Duodenal mucosa (tissue), 2 donors: ENCODE results near the gene GPD1L.

Experiments used
- H3K27ac ChIP-seq: one replicate; pipeline ENCODE4 v1.7.0; 2013; ENCODE audit warnings: low read depth, low read length
- H3K27me3 ChIP-seq, 2 donors: one replicate each; pipeline ENCODE4 v1.7.0; 2013; ENCODE audit warnings: low read length in 2 of 2, control low read depth in 1 of 2; ENCODE audit not compliant: insufficient read depth in 2 of 2, control insufficient read depth in 1 of 2
- H3K36me3 ChIP-seq, 2 donors: one replicate each; pipeline ENCODE4 v1.7.0; 2013; ENCODE audit warnings: low read length in 2 of 2, control low read depth in 1 of 2; ENCODE audit not compliant: insufficient read depth in 2 of 2, control insufficient read depth in 1 of 2
- H3K4me1 ChIP-seq, 2 donors: one replicate each; pipeline ENCODE4 v1.7.0; 2013; ENCODE audit warnings: low read length in 2 of 2, control low read depth in 1 of 2; ENCODE audit not compliant: insufficient read depth in 2 of 2, control insufficient read depth in 1 of 2
- H3K4me3 ChIP-seq, 2 donors: one replicate each; pipeline ENCODE4 v1.7.0; 2013; ENCODE audit warnings: low read length in 2 of 2, low read depth in 1 of 2
- H3K9ac ChIP-seq, 2 donors: one replicate each; pipeline ENCODE4 v1.7.0; 2013; ENCODE audit warnings: low read length in 2 of 2, low read depth in 1 of 2
- H3K9me3 ChIP-seq, 2 donors: one replicate each; pipeline ENCODE4 v1.7.0; 2013; ENCODE audit warnings: low read length in 2 of 2, control low read depth in 1 of 2; ENCODE audit not compliant: control insufficient read depth in 1 of 2

The GPD1L gene

DNA sequence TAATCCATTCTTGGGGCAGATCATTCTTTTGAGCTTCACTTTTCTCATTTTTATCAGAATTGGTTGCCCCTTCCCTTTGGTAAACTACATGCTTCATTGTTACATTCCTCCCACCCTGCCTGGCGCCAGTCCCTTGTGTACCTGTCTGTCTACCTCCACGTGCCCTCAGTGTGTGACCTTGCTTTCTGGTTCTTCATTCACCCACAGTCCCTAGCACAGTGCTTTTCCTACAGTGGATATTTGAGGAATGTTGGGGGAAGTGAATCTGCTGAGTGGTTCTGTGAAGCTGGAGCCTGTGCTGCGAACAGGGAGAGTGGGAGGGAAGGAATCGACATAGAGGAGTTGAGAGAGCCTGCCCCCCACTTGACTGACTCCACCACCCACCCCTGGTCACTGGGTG lies 23.4 kb downstream of the GPD1L start:
- Histone ChIP-seq H3K9ac (no peak overlapping the region), H3K4me3 (no peak overlapping the region), H3K36me3 (peaks cover 0 to 17% of the 10 kb centered on the region in 2 donors), H3K27ac (no peak overlapping the region), H3K4me1 (no peaks in the 10 kb centered on the region), H3K27me3 (no peaks in the 10 kb centered on the region), H3K9me3 (no peaks in the 10 kb centered on the region)

DNA sequence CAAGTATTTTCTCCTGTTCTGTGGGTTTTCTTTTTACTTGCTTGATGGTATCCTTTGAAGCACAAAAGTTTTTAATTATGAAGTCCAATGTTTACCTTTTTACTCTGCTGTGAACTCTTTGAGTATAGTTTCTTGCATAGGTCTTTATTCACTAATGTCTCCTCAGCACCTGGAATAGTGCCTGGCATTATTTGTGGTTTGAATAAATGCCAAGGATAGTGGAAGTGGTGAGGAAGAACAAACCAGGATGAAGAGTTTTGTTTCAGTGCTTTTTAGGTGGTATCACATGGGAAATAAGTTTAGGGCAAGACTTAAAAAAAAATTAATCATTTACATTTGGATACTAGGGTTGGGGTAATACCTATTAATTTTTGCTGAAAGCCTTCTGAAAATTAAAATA lies 25.7 kb downstream of the GPD1L start:
- Histone ChIP-seq H3K4me3 (no peak overlapping the region), H3K27ac (no peak overlapping the region), H3K36me3 (peaks cover 0 to 17% of the 10 kb centered on the region in 2 donors), H3K9me3 (no peaks in the 10 kb centered on the region), H3K27me3 (no peaks in the 10 kb centered on the region), H3K4me1 (no peaks in the 10 kb centered on the region), H3K9ac (no peak overlapping the region)

DNA sequence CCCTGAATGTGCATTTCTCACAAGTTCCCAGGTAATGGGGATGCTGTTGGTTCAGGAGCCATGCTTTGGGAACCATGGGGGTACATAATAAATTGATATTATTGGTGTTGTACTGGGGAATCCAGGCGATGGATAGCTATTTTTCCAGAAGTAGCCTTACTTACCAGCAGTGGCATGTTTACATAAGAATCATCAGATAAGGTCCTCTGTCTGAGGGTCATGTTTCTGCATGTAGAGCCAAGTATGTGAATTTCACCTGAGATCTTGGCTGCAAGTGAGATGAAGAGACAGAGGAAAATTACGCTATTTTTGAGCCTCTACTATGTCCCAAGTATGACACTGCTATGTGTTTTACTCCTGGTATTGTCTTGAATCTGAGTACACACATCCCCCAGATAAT lies 26.3 kb downstream of the GPD1L start:
- no peak overlapping the region for H3K9ac ChIP-seq
- H3K4me1 ChIP-seq = no peaks in the 10 kb centered on the region
- no peaks in the 10 kb centered on the region for H3K27me3 ChIP-seq
- no peak overlapping the region for H3K4me3 ChIP-seq
- no peak overlapping the region for H3K27ac ChIP-seq
- peaks cover 0 to 21% of the 10 kb centered on the region in 2 donors for H3K36me3 ChIP-seq
- no peaks in the 10 kb centered on the region for H3K9me3 ChIP-seq

DNA sequence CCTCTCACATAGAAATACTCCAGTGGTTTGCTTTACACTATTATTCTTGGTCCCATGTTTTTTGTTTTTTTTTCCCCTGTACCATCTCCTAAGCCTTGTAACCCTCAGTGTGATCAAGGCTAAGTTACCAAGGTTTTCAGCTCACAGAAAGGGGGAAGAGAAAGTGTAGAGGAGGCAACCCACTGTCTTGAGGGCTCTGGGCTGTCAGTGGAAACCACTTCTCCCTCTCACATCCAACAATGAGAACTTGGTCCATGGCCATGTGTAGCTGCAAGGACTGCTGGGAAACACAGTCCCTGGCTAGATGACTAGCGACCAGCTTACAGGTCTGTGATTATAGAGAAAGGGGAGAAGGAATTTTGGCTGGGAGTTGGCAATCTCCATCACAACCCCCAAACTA lies 30.3 kb downstream of the GPD1L start:
- H3K36me3 ChIP-seq = peaks cover 0 to 37% of the 10 kb centered on the region in 2 donors
- no peaks in the 10 kb centered on the region for H3K9me3 ChIP-seq
- no peaks in the 10 kb centered on the region for H3K27me3 ChIP-seq
- no peak overlapping the region for H3K27ac ChIP-seq
- H3K4me1 ChIP-seq = peaks cover 0 to 6% of the 10 kb centered on the region in 2 donors
- no peak overlapping the region for H3K4me3 ChIP-seq
- no peak overlapping the region for H3K9ac ChIP-seq

DNA sequence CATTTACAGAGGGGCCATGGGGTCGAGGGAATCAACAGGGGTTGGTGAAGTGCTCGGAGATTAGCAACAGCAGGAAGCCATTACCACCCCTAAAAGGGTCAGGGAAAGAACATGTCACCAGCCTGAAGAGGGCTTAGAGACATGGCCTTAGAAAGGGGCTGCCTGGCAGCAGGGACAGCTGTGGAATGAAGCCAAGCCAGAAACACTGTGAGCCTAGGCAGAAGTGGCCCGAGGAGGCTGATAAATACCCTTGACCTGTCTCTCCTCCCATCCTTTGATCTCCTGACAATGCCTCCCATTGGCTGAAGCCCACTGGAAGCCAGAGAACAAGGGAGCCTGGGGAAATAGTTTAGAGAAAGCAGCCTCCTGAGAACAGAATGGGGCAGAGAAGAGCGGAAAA lies 31.4 kb downstream of the GPD1L start:
- H3K27me3 ChIP-seq = no peaks in the 10 kb centered on the region
- H3K27ac ChIP-seq = no peak overlapping the region
- no peak overlapping the region for H3K9ac ChIP-seq
- peaks cover 0 to 6% of the 10 kb centered on the region in 2 donors for H3K4me1 ChIP-seq
- H3K36me3 ChIP-seq = peaks cover 0 to 39% of the 10 kb centered on the region in 2 donors
- no peak overlapping the region for H3K4me3 ChIP-seq
- H3K9me3 ChIP-seq = no peaks in the 10 kb centered on the region

DNA sequence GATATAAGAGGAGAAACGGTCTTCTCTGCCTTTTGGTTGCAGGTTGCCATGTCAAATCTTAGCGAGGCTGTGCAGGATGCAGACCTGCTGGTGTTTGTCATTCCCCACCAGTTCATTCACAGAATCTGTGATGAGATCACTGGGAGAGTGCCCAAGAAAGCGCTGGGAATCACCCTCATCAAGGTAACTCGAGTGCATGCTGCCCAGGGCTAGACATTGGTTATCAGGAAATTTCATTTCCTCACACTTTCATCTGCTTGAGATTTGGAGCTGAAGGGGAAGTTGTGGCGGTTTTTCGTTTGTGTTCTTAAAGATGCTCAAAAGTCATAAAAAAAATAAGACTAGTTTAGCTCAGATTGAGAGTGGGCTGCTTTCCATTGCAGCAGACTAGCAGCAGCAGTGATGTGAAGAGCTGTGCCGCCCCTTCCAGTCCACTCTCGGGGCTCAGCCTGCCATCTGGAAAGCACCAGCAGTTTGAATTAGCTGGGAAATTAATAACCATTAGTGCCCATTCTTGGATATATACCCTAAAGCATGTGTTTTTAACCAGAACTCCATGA lies 32.2 kb downstream of the GPD1L start:
- H3K36me3 ChIP-seq = peaks cover 0 to 40% of the 10 kb centered on the region in 2 donors
- H3K4me3 ChIP-seq = no peak overlapping the region
- no peaks in the 10 kb centered on the region for H3K27me3 ChIP-seq
- H3K27ac ChIP-seq = no peak overlapping the region
- no peak overlapping the region for H3K9ac ChIP-seq
- H3K9me3 ChIP-seq = no peaks in the 10 kb centered on the region
- H3K4me1 ChIP-seq = peaks cover 0 to 6% of the 10 kb centered on the region in 2 donors

DNA sequence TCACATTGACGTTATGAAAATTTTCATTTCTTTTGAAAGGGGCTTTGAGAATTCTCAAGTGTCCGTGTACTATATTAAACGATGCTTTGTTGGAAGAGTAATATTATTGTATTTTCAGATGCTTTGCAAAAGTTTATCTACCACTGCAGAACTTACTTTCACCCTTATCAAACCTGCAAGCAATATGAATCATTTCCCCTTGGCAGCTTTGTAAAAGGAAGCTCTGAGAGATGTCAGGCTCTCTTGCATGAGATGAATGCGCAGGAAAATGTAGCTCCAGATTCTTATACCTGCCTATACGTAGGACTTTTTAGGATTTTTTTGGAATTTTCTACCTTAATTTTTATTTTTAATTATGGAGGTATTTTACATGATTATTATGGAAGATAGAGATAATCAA lies 34.5 kb downstream of the GPD1L start:
- peaks cover 4 to 43% of the 10 kb centered on the region in 2 donors for H3K36me3 ChIP-seq
- H3K9me3 ChIP-seq = no peaks in the 10 kb centered on the region
- H3K9ac ChIP-seq = no peak overlapping the region
- no peaks in the 10 kb centered on the region for H3K27me3 ChIP-seq
- H3K4me1 ChIP-seq = peaks cover 0 to 9% of the 10 kb centered on the region in 2 donors
- H3K27ac ChIP-seq = no peak overlapping the region
- no peak overlapping the region for H3K4me3 ChIP-seq

DNA sequence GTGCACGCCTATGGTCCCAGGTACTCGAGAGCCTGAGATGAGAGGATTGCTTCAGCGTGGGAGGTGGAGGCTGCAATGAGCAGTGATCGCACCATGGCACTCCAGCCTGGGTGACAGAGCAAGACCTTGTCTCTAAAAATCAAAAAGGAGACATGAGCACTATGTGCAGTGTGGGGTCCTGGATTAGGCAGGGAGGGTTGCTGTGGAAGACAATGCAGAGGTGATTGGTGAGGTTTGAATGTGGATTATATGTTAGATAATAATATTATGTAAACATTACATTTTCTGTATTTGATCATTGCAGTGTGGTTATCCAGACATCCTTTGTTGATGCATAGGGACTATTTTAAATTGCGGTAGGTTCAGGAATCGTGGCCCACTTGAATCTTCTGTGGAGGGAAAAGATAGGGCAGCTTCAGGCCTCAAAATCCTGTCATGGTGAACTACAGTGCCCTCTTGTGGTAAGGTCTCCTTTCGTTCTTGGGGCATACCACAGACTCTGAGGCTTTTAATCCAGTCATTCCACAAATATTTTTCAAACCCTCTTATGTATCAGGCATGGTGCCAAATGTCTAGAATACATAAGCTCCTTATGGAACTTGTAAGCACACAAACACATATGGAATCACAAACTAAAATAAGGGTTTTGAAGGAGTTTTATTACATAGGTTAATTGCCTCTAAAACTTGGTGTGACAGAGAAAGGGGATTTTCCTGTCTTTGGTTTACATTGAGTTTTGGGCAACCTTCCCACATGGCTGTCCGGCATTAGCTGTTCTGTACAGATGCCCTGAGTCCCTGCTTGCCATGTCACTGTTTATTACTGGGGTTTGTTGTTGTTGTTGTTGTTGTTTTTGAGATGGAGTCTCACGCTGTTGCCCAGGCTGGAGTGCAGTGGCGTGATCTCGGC lies 37.7 kb downstream of the GPD1L start:
- no peak overlapping the region for H3K9ac ChIP-seq
- no peak overlapping the region for H3K27ac ChIP-seq
- no peaks in the 10 kb centered on the region for H3K9me3 ChIP-seq
- H3K36me3 ChIP-seq = peaks cover 18 to 46% of the 10 kb centered on the region in 2 donors
- no peak overlapping the region for H3K4me3 ChIP-seq
- H3K27me3 ChIP-seq = no peaks in the 10 kb centered on the region
- peaks cover 0 to 3% of the 10 kb centered on the region in 2 donors for H3K4me1 ChIP-seq

DNA sequence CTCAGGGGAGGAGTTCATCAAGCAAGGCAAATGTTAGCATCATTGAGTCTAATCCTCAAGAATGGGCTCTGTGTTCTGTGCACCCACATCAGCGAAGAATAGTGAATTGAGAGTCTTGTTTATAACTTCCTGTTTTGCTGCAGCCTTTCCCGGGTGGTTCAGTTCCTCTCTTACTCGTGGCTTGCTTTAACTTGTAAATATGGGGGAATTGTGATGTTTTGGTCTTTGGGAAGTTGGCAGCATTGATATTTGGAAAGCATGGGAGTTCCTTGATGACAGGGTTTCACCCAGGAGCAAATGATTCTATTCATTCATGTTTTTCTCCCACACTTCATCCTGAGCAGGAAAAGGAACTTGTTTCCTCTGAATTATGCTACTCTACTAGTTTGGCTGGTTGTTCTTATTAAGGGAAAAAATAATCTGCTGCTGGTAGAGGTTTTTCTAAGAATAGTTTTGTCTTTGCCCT lies 40.4 kb downstream of the GPD1L start:
- Histone ChIP-seq H3K4me3 (no peak overlapping the region), H3K9me3 (no peaks in the 10 kb centered on the region), H3K27ac (no peak overlapping the region), H3K4me1 (peaks cover 0 to 3% of the 10 kb centered on the region in 2 donors), H3K36me3 (peaks cover 20 to 46% of the 10 kb centered on the region in 2 donors), H3K9ac (no peak overlapping the region), H3K27me3 (no peaks in the 10 kb centered on the region)

DNA sequence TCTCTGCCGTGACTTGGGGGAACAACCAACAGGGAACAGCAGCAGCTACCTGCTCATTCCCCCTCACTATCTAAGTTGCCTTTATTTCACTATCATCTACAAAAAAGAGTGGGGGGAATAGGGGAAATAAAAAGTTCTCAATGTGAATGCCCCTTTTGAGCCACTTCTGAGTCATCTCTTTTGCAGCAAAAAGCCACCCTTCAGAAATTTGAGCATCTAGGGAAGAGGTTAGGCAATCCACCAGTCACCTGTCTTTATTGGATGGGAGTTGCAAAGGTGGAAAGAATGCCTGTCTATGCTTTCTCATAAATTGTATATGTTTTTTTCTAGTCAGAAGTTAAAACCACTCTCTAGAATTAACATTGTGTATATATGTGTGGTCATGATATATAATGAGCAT lies 41.1 kb downstream of the GPD1L start:
- Histone ChIP-seq H3K27me3 (no peaks in the 10 kb centered on the region), H3K9me3 (no peaks in the 10 kb centered on the region), H3K4me3 (no peak overlapping the region), H3K36me3 (peaks cover 21 to 48% of the 10 kb centered on the region in 2 donors), H3K4me1 (peaks cover 0 to 3% of the 10 kb centered on the region in 2 donors), H3K9ac (no peak overlapping the region), H3K27ac (no peak overlapping the region)
